Left renal pelvis (tissue), 4 donors: ENCODE results near the gene GHDC. TPM values are rescaled to one million over a fixed set of nuclear protein-coding genes. Genes with fewer than 3 reads are reported as not detected.
A peak's percentile ranks its signal among the peaks of the same experiment; 100 is the strongest.

Experiments used
- DNase-seq, 4 donors: peaks; one replicate each; pipeline ENCODE4 v3.0.0-alpha.2; 2013; ENCODE audit warnings: low read depth in 4 of 4, low spot score in 3 of 4
- polyA plus RNA-seq, 4 donors: library from polyadenylated mRNA; unstranded; fragments of 120-200 nt; gene quantifications; one replicate each; pipeline ENCODE4 v1.2.1, GENCODE V29; 2013; ENCODE audit not compliant: insufficient read length in 4 of 4

The GHDC gene
- polyA plus RNA-seq, 4 donors: 7.6 to 22.3 (median 15.8) TPM

GRCh38 chr17:42184713-42185620, 9.3 kb downstream of the GHDC start, which contains the start of gene HCRT:
Gene HCRT (minus strand): TSS chr17:42185452. CDS start chr17:42185365, 87 bp downstream.
- no peak for DNase-seq

- DNase-seq: peak; percentile 31 to 54 (median 46)
These were observed 10.3 kb downstream of the GHDC start for GRCh38 chr17:42183741-42184711.

DNA sequence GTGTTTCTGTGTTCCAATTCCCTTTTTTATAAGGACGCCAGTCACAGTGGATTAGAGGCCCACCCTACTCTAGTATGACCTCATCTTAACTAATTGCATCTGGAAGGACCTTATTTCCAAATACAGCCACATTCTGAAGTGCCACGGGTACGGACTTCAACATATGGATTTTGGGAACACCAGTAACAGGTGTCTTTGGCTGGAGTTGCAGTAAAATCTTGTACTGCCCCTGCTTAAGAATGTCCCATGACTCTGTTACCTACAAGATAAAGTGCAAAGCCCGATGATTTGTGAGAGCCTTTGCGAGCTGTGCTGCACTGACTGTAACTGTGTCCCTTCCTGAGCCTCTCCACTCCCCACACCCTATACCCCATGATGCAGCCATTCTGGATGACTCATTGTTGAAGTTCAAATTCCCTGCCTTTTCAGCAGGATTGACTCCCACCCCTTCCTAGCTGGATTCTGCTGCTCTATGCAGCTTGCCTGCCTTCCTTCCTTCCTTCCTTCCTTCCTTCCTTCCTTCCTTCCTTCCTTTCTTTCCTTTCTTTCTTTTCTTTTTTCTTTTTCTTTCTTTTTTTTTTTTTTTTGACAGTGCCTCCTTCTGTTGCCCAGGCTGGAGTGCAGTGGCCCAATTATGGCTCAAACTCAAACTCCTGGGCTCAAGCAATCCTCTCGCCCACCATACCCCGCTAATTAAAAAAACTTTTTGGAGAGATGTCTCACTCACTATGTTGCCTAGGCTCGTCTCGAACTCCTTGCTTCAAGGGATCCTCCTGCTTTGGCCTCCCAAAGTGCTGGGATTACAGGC, 11.2 kb downstream of the GHDC start:
- DNase-seq: no peak

GRCh38 chr17:42181851-42182207, 12.5 kb downstream of the GHDC start:
- DNase-seq: no peak

GRCh38 chr17:42180922-42181850, 13.1 kb downstream of the GHDC start, which contains the start of gene KCNH4:
Gene KCNH4 (minus strand): TSS chr17:42181142. CDS start chr17:42180945, 197 bp downstream.
- DNase-seq: no peak

- no peak for DNase-seq
These were observed 13.8 kb downstream of the GHDC start for GRCh38 chr17:42180411-42180921.

GRCh38 chr17:42179911-42180410, 14.3 kb downstream of the GHDC start:
- DNase-seq: peak; percentile 16 to 54 (median 42)

- no peak for DNase-seq
These were observed 15.0 kb downstream of the GHDC start for GRCh38 chr17:42179335-42179734.

GRCh38 chr17:42178817-42179216, 15.5 kb downstream of the GHDC start:
- no peak for DNase-seq

GRCh38 chr17:42177684-42178083, 16.6 kb downstream of the GHDC start:
- DNase-seq: no peak

DNA sequence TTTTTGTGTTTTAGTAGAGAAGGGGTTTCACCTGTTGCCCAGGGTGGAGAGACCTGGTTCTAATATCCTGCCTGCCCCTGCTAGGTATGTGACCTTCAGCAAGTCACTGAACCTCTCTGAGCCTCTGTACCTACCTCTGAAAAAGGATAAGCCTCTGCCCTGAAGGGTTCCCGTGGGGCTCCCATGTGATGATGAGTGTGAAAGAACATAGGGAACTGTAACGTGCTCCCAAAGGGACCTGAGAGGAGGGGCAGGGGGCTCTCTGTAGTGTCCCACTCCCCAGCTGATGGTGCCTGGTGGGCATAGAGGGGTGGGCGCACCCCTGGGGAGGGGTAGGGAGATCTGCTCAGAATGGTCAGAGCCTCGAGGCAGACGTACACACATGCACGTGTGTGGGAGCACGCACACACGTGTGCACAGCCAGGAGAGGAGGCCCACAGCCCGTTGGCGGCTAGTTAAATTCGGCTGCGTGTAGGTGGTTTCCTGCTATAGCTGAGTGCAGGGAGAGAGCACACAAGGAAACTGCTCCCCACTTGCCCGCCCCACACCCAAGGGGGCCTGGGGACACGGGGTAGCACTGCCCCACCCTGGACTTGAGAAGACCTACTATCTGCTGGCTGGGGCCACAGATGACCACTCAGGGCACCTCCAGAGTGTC, 20.0 kb downstream of the GHDC start:
- DNase-seq: no peak

- no peak for DNase-seq
These were observed 22.5 kb downstream of the GHDC start for GRCh38 chr17:42171831-42172230.

DNA sequence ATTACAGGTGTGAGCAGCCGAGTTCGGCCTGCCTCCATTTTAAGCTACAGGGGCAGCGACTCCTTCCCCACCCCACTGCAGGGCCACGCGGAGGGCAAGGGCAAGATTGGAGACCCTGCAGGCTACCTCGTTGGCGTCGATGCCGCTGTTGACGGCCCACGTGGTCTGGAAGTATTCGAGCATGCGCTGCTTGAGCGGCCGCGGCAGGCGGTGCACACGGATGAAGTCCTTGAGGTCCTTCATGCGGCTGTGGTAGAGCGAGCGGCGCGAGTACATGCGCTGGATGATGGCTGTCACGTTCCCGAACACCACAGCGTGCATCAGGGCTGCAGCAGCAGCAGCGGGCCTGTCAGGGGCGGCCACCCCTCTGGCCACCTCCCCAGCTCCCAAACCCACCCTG, 24.9 kb downstream of the GHDC start:
- DNase-seq: no peak

DNA sequence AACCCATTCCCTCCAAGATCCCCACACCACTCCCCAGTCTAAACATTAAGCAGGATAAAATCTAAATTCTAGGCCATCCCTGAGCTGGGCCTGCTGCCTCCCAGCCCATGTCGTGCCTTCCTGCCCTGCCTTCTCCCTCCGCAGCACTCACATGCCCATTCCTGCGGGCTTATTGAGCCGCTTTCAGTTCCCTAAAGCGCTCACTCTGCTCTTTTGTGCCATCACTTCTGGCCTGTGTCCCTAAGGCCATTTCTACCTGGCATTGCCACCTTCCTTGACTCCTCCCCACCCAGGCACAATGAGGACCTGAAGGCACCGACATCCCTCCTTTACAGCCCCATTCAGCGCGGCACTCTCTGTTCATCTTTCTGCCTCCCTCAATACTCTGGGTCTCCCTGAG, 26.5 kb downstream of the GHDC start:
- DNase-seq: no peak

DNA sequence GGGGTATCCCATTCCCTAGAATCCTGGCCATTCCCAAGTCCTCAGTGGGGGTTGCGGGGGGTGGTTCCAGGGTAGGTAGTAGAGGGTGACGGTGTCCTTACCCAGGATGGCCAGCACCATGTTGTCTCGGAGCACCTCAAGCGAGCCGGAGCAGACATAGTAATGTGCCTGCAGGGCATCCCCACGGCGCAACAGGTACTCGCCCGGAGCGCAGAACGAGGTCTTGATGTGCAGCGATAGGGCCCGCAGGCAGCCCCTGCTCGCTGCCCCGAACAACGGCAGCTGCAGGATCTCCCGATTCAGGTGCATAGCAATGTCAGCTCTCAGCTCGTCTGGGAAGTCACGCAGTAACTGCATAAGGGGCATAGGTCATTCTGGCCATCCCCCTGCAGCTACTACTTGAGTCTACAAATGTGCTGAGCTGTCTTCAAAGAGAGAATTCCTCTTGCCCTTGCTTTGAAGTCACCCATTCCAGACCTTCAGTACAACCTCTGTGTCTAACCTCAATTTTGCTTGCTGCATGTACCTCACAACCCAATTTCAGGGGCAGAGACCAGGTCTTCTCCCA, 28.0 kb downstream of the GHDC start:
- no peak for DNase-seq

DNA sequence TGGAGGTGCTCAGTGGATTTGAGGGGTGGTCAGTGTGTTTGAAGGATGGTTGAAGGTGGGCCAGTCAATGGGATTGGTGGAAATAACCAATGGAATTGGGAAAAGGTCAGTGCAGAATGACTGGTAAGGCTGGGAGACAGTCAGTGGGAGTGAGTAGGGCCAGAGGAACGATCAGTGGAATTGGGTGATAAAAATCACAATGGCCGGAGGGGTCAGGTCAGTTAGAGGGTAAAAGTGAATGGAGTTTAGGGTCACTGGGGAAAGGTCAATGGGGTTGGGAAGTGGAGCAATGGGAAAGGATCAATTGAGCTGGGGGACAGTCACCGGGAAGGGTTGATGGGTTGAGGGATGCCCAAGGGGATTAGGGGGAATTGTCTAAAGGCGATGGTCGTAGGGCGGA, 28.5 kb downstream of the GHDC start:
- no peak for DNase-seq

- DNase-seq: no peak
These were observed 30.4 kb downstream of the GHDC start for GRCh38 chr17:42163696-42164407.
